Esophagus muscularis mucosa (tissue), 3 donors: ENCODE measurements around the gene RPL38.

Experiments used
- POLR2A ChIP-seq: fragments of 450-650 bp; IDR thresholded peaks from one replicate; pipeline ENCODE4 v1.6.1; 2017; ENCODE audit warnings: antibody characterized with exemption, moderate library complexity, mild to moderate bottlenecking, low read depth
- TF ChIP-seq, protein P1 (sequence below), 3 experiments: fragments of 200-600 bp in 2 of 3; fragments of 450-650 bp in 1 of 3; sonication (generic) in 2 of 3; IDR thresholded peaks; one replicate each; pipeline ENCODE4 v1.5.1; 2017 to 2019; ENCODE audit warnings: antibody characterized with exemption in 3 of 3, mild to moderate bottlenecking in 2 of 3, moderate library complexity in 1 of 3

DNA sequence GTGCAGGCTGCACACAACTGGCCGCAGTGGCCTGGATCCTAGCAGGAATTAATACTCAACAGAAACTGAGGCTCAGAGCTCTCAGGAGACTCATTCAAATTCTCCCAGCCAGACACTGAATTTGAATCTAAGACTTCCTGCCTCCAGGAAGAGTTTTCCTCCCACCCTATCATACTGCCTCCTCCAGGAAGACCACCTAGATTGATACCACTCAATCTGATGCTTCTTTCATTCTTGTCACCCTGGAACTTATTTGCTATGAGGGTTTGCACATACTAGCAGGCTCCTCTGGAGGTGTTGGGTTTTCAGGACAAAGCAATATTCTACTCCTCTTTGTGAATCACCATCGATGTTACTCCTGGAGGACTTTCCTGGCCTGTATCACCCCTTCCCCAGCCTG is 5.7 kb upstream of the RPL38 start:
- TF ChIP-seq, protein P1, sequence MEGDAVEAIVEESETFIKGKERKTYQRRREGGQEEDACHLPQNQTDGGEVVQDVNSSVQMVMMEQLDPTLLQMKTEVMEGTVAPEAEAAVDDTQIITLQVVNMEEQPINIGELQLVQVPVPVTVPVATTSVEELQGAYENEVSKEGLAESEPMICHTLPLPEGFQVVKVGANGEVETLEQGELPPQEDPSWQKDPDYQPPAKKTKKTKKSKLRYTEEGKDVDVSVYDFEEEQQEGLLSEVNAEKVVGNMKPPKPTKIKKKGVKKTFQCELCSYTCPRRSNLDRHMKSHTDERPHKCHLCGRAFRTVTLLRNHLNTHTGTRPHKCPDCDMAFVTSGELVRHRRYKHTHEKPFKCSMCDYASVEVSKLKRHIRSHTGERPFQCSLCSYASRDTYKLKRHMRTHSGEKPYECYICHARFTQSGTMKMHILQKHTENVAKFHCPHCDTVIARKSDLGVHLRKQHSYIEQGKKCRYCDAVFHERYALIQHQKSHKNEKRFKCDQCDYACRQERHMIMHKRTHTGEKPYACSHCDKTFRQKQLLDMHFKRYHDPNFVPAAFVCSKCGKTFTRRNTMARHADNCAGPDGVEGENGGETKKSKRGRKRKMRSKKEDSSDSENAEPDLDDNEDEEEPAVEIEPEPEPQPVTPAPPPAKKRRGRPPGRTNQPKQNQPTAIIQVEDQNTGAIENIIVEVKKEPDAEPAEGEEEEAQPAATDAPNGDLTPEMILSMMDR (IDR thresholded peaks at IDR 0.05), result no peak
- TF ChIP-seq POLR2A, result no peak
